HPDE6-E6E7 (cell line): ENCODE data around the gene GRB7.
"Not testable (repeated sequence)": the region's sequence is repeated elsewhere in the genome, so short reads cannot be mapped to it uniquely, and the experiment has no call there.

Source experiments
- DNase-seq: peaks from one replicate; pipeline ENCODE4 v3.0.0; 2011; ENCODE audit warnings: missing footprints; ENCODE audit errors: extremely low spot score

The GRB7 gene

DNA sequence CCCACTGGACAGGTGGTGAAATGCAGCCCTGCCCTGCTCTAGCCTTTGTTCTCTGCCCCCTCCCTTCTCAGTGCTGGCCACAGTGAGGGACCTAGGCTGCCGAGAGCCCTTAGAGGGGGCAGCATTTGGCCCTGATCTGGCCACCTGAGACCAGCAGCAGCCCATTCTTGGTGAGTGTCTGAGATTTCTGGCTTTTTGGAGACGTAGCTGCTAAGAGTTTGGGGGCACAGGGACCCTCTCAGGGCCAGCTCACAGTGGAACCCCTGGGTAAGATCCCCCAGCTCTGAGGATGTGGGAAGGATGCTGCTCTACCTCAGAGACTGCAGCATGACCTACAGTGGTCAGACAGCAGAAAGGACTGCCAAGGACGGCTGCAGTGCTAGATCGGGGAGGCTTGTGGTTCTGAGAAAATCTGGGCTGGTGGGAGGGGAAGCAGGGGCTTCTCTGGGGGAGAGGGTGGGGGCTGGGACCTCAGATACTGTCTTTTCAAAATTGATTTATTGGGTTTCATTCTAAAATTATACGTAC lies 13.3 kb downstream of the GRB7 start:
- no peak for DNase-seq

DNA sequence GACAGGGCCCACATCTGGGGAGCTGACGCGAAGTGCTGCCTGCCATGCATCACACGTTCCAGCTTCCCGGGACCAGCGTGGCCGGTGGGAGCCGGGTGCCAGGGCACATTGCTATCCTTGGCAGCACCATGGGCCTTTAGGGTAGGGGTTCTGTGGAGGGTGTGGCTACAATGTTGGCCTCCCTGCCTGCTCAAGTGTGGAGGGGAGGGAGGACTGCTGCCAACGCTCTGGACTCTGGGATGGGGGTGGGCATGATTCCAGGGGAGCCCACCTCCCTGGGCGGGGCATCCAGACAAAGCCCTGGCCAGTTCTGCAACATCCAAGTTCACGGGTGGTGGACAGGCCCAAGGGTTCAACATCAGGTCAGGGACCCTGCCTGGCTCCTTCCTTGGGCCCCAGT lies 13.9 kb downstream of the GRB7 start:
- no peak for DNase-seq

DNA sequence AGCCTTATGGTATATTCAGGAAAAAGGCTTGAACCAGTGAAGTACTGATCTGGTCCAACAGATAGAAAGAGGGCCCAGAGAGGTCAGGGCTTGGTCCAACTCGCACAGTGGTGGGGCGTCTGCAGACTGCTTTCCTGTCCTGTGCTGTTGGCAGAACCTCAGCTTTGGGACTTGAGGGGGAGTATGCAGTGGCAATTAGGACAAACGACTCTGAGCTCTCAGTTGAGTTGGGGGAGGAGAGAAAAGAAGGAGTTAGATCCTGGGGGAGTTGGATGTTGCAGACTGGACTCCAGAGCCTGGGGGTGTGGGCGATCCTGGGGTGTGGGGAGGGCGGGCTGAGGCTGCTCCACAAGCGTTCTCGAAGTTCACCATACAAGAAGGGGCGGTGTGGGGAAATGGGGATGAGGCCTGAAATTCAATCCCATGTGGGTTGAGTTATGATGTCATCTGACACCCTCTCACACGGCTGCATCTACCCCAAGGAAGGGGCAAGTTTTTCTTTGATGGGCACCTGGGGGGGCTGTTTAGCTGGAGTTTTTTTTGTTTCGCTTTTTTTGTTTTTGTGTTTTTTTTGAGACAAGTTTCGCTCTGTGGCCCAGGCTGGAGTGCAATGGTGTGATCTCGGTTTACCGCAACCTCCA lies 14.6 kb downstream of the GRB7 start:
- DNase-seq, result no peak

DNA sequence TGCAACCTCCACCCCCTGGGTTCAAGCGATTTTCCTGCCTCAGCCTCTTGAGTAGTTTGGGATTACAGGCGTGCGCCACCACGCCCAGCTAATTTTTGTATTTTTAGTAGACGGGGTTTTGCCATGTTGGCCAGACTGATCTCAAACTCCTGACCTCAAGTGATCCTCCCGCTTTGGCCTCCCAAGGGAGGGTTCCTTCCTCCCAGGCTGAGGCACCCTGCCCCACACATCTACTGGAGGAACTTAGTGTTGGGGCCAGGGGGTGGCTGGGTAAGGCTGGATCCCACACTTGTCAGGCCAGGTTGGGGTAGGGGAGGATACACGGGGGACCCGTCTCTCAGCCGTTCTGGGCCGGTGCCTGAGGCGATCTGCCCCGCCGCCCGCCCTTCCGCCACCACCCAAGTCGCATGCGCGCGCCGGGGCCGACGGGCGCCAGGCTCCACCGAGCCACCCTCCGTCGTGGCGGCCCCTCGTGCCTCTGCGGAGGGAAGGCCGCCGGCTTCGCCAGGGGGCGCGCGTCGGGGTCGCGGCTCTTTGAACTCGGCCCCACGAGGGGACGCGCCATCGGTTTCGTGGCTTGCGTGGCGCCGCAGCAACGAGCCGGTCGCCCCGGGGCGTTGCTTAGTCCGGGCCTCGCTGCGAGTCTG lies 15.9 kb downstream of the GRB7 start:
- peak; percentile 22 for DNase-seq

DNA sequence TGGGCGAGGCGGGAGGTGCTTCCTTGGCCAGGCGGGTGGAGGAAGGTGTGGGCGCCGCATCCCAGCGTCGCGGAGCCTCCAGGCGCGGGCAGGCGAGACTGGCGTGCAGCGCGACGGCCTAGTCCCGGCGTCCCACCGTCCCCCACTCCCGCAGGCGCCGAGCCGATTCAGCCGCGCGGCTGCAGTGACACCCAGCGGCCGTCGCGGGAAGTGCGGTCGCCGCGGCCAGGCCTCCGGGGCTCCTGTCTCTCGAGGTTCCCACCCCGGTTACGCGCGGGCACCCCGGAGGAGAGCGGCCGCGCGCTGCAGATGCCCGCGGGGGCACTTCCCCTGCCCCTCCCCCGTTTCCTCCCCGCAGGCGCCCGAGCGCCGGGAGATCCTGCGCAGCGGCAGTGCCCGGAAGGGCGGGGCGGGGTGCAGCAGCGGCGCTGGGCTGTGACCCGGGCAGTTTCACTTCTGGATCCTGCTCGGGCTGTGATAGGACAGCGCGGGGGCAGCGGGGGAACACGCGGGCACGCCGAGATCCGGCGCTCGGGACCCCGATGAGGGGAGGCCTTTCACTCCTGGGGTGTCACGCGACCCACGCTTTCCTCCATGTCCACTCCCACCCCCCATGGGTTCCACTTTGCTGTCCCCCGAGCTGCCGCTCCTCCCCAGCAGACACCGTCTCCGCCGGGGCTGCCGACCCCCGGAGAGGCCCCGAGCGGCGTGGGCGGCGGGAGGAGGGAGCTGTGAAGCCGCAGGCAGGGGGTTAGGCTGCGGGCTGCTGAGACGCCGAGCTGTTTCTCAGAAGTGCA lies 16.6 kb downstream of the GRB7 start:
- peak; percentile 97 for DNase-seq

DNA sequence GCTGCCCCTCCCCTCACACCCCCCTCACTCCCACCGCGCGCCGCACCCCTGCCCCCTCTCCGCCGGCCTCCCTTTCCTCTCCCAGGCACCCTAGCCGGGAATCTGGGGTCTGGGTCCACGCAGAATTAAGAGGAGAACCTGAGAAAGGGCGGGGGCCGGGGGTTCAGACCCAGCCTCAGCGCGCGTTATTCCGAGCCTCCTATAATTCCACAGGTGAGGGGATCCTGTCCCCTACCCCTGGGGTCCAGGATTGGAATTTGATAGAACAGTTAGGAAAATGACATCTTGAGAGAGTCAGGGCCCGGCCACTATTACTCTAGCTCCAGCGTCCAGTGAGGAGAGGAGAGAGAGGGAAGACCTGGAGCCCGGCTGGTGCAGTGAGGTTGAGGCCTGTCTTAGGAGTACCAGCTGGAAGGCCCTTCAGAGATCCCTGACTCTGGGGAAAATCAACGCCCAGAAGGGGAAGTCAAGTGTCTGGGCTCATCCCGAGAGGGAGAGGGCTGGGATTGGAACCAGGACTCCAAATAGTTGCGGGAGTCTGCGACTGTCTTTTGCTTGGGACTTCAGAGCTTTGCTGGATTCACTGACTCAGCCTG lies 17.3 kb downstream of the GRB7 start:
- no peak for DNase-seq

DNA sequence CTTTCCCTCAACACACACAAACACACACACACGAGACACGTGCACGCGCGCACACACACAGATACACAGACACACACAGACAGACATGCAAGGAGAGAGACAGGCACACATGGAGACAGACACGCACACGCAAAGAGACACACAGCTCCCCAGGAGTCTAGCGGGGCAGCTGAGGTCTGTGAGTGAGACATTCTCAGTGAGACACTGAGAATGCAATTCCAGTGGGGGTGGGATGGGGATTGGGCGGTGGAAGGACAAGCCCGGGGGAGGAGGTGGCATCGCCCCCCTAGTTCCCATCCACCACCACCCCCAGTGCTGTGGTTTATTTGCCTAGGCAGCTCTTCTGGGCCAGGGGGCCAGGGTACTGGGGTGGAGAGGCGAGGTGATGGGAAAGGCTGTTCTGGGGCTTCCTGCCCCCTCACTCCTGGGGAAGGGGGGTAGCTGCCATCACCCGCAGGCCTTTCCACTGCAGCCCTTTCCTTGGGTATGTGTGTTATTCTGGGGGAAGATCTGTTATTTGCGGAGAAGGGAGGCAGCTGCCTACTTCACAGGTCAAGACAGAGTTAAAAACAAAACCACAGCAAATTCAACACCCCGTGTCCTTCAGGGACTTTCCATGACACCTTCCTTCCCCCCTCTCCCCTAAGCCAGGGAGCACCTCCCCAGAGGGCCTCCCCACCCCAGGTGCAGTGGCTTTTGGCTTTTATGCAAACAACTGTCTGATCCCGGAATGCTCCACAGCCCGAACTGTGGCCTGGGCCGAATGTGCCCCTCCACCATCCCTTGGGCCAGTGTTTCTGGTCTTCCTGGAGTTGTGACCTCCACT lies 18.0 kb downstream of the GRB7 start:
- no peak for DNase-seq

DNA sequence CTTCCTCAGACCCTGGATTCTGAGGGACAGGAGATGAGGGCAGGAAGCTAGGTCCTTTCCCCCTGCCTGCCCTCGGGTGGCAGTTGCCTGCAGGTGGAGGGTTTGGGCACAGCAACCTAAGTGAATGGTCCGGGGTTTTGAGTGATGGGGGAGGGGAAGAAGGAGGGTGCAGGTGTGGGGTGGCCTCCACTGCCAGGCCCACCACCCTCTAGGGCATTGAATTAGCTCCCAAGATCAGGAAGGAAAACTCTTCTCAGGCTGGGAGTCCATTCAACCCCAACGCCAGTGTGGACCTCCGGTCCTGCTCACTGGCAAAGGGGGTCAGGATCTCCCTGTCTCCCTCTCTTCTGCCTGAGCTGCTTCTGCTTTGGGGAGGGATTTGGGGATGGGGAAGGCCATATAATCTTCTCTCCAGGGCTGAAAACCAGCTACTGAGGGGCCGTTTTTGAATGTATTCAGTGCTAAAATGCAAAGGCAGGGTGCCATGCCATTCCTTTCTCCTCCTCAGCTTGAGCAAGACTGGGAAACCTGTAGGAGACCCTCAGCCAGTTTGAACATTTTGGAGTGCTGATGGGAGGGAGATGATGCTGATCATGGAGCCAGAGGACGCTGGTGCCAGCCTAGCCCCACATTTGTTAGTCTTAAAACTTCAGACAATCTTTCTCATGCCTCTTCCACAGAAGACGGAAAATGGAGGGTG lies 18.8 kb downstream of the GRB7 start:
- no peak for DNase-seq

DNA sequence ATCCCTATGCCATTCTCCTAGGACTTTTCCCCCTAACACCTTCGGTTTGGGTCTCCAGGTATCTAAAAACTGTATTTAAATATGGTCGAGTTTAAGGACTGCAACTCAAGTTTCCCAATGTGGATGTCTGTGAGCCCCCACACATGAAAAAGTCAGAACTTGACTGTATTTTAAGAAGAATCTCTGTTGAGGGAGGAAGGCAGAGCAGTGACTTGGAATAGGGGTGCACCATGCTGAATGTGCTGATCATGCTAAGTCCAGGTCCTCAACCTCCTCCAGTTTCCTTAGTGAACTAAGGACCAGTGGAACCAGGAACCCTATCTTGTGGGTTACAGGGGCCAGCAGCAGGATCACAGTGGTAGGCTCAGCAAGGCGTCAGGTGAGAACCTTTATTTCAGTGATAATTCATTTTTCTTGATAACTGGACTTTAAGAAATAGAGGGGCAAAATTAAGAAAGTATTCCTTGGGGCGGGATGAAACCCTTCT lies 19.5 kb downstream of the GRB7 start:
- no peak for DNase-seq

DNA sequence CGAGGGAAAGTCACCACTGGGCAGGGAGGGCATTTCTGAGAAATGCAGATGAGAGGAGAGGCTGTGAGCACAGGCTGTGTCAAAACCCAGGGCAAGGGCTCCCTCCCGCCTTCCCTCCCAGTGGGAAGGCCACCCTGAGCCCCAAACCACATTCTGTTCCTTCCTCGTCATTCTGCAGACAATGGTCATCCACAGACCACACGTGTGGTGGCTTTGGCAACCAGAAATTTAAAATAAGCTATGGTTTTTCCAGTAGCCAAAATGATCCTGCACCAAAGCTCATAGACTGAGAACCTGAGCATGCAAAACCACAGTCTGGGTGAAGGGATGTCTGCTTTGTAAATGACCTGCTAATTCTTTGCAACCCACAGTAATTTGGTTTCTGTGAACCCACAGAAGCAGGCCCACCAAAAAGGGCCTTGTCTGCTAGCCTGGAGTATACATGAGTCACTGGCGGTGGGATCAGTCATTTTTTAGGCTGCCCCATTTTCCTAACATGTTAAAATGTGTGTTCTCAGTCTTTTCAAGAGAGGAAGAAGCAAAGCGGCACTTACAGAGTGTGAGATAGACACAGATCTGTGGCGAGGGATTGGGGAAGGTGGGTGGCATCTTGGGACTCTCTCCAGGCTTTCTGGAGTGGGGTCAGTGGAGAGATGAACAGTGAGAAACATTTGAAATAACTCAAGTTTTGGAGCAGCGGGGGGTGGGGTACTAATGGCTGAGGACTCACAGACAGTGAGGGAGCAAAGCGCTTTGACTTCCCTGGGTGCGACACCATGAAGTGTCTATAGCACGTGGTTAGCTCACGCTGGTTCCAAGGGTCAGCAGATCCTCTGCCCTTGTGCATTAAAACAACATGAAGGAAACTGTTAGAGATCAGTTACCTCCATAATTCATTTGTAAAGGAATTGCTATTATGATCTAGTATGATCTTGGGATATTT lies 20.5 kb downstream of the GRB7 start:
- DNase-seq, result no peak

DNA sequence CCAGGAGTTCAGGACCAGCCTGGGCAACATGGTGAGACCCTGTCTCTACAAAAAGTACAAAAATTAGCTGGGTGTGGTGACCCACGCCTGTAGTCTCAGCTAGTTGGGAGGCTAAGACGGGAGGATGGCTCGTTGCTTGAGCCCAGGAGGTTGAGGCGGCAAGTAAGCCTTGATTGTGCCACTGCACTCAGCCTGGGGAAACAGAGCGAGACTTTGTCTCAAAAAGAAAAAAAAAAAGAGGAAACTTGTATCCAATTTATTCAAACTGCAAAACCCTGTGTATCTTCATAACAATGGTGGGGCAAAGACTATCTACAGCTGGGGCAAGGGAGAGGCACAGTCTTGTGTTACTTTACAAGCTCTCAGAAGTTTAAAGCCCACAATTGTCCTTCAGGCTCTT lies 21.5 kb downstream of the GRB7 start:
- DNase-seq, result no peak

DNA sequence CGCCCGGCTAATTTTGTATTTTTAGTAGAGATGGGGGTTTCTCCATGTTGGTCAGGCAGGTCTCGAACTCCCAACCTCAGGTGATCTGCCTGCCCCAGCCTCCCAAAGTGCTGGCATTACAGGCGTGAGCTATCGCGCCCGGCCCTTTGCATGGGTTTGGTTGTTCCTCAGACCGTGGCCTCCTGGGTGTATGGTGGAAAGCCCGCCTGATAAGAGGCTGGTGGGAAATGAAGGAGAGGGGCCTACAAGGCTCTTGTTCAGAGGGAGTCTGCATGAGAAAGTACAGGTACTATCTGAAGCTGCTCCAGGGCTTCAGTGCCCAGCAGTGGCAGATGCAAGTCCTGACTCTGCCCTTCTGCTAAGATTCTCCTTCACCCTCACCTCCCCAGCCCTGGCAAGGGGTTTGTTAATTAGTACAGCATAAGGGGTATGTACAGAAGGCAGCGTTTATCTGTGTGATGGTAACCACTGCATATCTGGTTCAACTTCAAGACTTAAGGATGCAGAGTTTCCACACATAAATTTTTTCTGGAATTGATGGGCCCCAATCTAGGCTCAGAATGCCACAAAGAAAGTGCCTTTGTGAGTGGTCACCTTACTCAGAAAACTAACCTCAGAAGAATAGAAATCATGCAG lies 24.2 kb downstream of the GRB7 start:
- DNase-seq, result no peak

DNA sequence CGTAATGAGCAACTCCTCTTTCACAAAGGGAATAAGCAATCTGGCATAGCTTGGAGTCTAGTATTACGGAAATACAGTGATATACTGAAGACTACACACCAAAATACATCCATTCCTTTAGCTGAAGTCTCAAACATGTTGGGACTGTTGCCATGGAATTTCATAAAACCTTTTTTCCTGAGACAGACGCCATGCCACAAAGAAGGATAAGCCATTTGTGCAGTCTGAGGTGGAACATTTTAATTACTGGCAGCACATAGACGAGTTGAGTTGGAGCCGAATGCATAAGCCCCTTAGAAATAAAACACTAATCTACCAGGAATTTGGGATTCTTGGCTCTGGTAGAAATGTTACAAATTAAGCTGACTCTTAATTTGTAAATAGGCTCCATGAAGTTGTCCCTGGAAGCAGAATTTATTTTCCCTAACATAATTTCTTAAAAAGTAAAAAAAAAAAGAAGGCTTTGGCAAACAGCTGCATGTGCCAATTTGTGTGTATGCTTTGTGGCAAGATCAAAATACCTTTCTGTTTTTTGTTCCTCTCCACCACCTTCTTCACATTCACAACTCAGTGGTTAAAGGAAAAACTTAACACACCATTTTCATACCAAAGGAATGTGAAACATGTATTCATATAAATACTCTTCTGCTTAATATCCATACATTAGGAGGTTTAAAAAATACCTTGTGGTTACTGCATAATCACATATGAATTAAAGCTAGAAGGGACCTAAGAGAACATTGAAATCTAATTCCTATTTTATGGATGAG lies 25.5 kb downstream of the GRB7 start:
- DNase-seq, result no peak

DNA sequence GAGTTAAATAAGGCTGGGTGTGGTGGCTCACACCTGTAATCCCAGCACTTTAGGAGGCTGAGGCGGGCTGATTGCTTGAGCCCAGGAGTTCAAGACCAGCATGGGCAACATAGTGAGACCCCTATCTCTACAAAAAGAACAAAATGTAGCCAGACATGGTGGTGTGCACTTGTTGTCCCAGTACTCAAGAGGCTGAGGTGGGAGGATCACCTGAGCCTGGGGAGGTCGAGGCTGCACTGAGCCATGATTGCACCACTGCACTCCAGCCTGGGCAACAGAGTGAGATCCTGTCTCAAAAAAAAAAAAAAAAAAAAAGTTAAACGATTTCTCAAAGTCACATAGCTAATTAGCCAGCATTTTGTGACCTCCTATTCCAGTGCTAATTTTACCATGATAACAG lies 26.4 kb downstream of the GRB7 start:
- DNase-seq, result not testable (repeated sequence)

DNA sequence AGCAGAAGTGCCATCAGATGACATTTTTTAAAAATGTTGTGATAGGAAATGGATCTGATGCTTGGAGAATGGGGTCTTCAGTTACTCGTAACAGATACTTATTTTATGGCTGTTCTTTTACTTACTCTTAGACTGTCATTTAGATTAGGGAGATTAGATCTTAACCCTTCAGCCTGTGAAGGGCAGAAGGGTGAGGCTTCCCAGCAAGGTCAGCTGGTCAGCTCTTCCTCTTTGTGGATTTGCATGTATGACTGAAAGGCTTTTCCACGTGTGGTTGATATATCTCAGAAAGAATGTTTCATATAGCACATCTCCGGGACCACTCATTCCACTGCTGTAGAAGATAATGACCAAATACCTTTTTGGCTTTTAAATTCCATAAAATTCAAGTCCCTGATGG lies 27.4 kb downstream of the GRB7 start:
- DNase-seq, result no peak

DNA sequence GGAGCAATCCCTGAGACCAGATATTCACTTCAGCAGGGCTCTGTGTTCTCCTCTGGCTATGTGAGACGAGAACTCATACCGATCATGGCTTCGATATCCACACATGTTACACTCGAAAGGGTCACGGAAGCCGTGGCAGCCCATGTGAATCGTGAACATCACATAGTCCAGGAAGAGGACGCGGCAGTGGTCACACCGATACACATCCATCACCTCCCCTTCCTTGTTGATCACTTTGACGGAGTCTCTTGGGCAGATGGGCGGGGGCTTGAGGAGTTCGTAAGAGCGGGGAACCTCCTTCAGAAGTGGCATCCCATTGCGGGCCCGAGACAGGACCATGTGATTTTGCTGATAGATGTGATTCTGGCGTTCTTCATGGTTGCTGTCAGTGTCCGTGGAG lies 28.0 kb downstream of the GRB7 start:
- no peak for DNase-seq

DNA sequence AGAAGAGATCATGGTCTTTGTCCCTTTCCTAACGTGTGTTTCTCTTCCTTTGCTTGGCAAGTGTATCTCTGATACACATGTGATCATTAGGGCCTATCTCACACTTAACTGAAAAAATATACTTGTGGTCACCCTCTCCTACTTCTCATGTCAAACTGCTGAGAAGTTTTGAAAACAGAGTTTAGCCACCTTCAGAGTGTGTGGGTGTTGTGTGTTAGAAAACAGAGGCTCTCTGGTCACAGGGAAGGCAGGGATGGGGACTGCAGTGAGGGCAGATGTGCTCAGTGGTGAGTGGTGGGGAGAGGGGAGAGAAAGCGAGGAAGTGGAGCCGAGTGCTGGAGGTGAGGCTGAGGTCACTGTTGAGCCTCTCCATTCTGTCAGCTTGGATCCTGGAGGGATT lies 29.4 kb downstream of the GRB7 start:
- no peak for DNase-seq

DNA sequence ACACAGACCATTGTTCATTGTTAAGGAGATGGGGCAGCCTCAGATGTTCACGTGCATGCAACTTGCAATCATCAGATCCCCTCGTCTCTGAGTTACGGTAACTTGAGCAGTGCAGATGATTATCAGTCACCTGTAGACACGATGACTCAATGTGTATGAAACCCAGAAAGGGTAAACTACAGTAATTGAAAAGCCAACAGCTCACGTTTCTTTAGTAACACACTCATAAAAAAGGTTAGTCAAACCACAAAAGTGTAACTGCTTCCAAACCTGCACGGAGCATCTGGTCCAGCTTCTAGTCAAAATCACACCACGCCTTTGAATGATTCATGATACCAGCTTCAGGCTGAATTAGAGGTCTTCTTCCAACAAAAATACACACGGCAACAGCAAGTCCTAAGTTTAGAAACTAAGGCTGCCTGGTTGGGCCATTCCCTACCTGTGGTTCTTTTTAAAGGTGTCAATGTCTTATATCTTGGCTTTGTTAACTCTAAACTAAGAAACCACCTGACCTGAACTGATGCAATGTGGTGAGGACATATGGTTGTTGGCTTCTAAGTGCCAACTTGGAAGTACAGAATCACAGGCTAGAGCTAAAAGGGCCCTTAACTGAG lies 32.3 kb downstream of the GRB7 start:
- DNase-seq, result peak; percentile 87
